PC-9 (cell line): ENCODE measurements around the gene STAP2. TPM values are rescaled to one million over a fixed set of nuclear protein-coding genes. Genes with fewer than 3 reads are reported as not detected.
"Not testable (repeated sequence)": the region's sequence is repeated elsewhere in the genome, so short reads cannot be mapped to it uniquely, and the experiment has no call there.

Experiments
- BruUV-seq: library from RNA; stranded (reverse); fragments of 400-500 nt; replicated peaks from 2 replicates; lab custom pipeline; 2021; lab: Mats Ljungman, UMichigan
- CTCF ChIA-PET: fragments of 300-600 bp; sonication (Branson Sonifier 250); formaldehyde crosslinking; loops from one replicate; lab custom pipeline; 2022; ENCODE audit warnings: antibody characterized with exemption; lab: Charles Lee
- POLR2A ChIA-PET: fragments of 300-600 bp; sonication (Branson Sonifier 250); formaldehyde crosslinking; loops from one replicate; lab custom pipeline; 2022; ENCODE audit warnings: antibody characterized with exemption; ENCODE audit not compliant: unreplicated experiment; lab: Charles Lee
- DNase-seq, 2 experiments: peaks; one replicate each; pipeline versions ENCODE4 v3.0.0 to v3.0.0-alpha.2; 2015 to 2022; ENCODE audit warnings: mixed read lengths in 1 of 2
- H2AFZ ChIP-seq: fragments of 200-600 bp; sonication (generic); 2 replicates; pipeline ENCODE4 v1.8.1; 2017; ENCODE audit warnings: antibody characterized with exemption
- H3F3A ChIP-seq: fragments of 200-600 bp; sonication (generic); 2 replicates; pipeline ENCODE4 v1.8.1; 2017; ENCODE audit warnings: antibody characterized with exemption, mild to moderate bottlenecking, low read depth; ENCODE audit not compliant: insufficient read depth
- H3K27ac ChIP-seq: fragments of 200-600 bp; sonication (generic); 2 replicates; pipeline ENCODE4 v1.6.1; 2016; ENCODE audit warnings: mixed run types
- H3K27me3 ChIP-seq: fragments of 200-600 bp; sonication (generic); 2 replicates; pipeline ENCODE4 v1.6.1; 2016; ENCODE audit warnings: low read depth, mixed run types; ENCODE audit not compliant: insufficient read depth
- H3K36me3 ChIP-seq: fragments of 200-600 bp; sonication (generic); 2 replicates; pipeline ENCODE4 v1.6.1; 2016; ENCODE audit warnings: low read depth, mixed run types
- H3K4me1 ChIP-seq: fragments of 200-600 bp; sonication (generic); replicated peaks from 2 replicates; pipeline ENCODE4 v1.6.1; 2016; ENCODE audit warnings: mixed run types; ENCODE audit not compliant: insufficient read depth
- H3K4me2 ChIP-seq: fragments of 200-600 bp; sonication (generic); 2 replicates; pipeline ENCODE4 v1.6.1; 2017; ENCODE audit warnings: mixed run types
- H3K4me3 ChIP-seq: fragments of 200-600 bp; sonication (generic); 2 replicates; pipeline ENCODE4 v1.6.1; 2016; ENCODE audit warnings: mixed run types
- H3K79me2 ChIP-seq: fragments of 200-600 bp; sonication (generic); 2 replicates; pipeline ENCODE4 v1.6.1; 2017; ENCODE audit warnings: low read depth, mixed run types
- H3K9me2 ChIP-seq: fragments of 200-600 bp; sonication (generic); 2 replicates; pipeline ENCODE4 v1.8.1; 2017; ENCODE audit warnings: mild to moderate bottlenecking; ENCODE audit not compliant: insufficient read depth
- H3K9me3 ChIP-seq: fragments of 200-600 bp; sonication (generic); 2 replicates; pipeline ENCODE4 v1.8.1; 2016; ENCODE audit warnings: low read depth; ENCODE audit not compliant: insufficient read depth
- H4K20me1 ChIP-seq: fragments of 200-600 bp; sonication (generic); 2 replicates; pipeline ENCODE4 v1.8.1; 2017; ENCODE audit not compliant: insufficient read depth
- EZH2 ChIP-seq: fragments of 200-600 bp; sonication (generic); IDR thresholded peaks from 2 replicates; pipeline ENCODE4 v1.8.0; 2017; ENCODE audit warnings: antibody characterized with exemption, low read depth
- intact Hi-C: fragments of 100-400 bp; cut with micrococcal nuclease; formaldehyde crosslinking; loops from one replicate; pipeline ENCODE4 v1.10.0; 2022; ENCODE audit not compliant: unreplicated experiment
- total RNA-seq: library from RNA; stranded (reverse); gene quantifications from 2 replicates; pipeline ENCODE4 v1.2.3, GENCODE V29; 2021
- TF ChIP-seq, protein P1 (sequence below): fragments of 200-600 bp; sonication (generic); conservative IDR thresholded peaks from 2 replicates; pipeline ENCODE4 v1.6.1; 2017; ENCODE audit warnings: mixed run types, antibody characterized with exemption, mild to moderate bottlenecking, moderate library complexity

The STAP2 gene
- total RNA-seq, 1 experiment from 2014 or later = 29.8 TPM

DNA sequence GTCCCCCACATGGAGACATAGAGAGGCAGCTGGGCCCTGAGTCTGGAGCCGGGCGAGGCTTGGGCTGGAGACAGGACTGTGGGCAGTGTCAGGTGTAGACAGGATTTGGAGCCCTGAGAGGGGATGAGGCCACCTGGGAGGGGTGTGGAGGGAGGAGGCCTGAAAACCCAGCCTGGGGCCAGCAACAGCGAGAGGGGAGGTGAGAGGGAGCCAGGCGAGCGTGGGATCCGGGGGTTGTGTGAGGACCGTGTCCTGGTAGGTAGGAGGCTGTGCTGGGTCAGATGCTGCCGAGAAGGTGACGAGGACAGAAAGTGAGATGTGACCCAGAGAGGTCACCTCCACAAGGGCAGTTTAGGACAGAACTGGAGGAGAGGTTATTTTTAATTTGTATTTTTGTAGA lies 12.1 kb upstream of the STAP2 start:
- H3K9me3 ChIP-seq = no peaks in the 10 kb centered on the region
- H3K79me2 ChIP-seq = no peaks in the 10 kb centered on the region
- no peaks in the 10 kb centered on the region for H3K9me2 ChIP-seq
- CTCF ChIA-PET = no interaction called here
- H2AFZ ChIP-seq = no peak overlapping the region
- H3K27me3 ChIP-seq = no peaks in the 10 kb centered on the region
- no peak overlapping the region for H3K4me3 ChIP-seq
- BruUV-seq = no TSS peak
- DNase-seq = no peak
- H3K36me3 ChIP-seq = no peaks in the 10 kb centered on the region
- TF ChIP-seq, protein P1, sequence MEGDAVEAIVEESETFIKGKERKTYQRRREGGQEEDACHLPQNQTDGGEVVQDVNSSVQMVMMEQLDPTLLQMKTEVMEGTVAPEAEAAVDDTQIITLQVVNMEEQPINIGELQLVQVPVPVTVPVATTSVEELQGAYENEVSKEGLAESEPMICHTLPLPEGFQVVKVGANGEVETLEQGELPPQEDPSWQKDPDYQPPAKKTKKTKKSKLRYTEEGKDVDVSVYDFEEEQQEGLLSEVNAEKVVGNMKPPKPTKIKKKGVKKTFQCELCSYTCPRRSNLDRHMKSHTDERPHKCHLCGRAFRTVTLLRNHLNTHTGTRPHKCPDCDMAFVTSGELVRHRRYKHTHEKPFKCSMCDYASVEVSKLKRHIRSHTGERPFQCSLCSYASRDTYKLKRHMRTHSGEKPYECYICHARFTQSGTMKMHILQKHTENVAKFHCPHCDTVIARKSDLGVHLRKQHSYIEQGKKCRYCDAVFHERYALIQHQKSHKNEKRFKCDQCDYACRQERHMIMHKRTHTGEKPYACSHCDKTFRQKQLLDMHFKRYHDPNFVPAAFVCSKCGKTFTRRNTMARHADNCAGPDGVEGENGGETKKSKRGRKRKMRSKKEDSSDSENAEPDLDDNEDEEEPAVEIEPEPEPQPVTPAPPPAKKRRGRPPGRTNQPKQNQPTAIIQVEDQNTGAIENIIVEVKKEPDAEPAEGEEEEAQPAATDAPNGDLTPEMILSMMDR = no peak
- TF ChIP-seq EZH2 = no peak
- no peak overlapping the region for H3K27ac ChIP-seq
- POLR2A ChIA-PET = no interaction called here
- no peaks in the 10 kb centered on the region for H4K20me1 ChIP-seq
- intact Hi-C loops = no loop called here
- peaks cover 3% of the 10 kb centered on the region; the same call in 1 of the 2 replicates for H3F3A ChIP-seq
- H3K4me1 ChIP-seq = no peaks in the 10 kb centered on the region
- no peak overlapping the region for H3K4me2 ChIP-seq

GRCh38 chr19:4350111-4350510 lies 11.5 kb upstream of the STAP2 start:
- no peaks in the 10 kb centered on the region for H3K79me2 ChIP-seq
- intact Hi-C loops = no loop called here
- CTCF ChIA-PET = no interaction called here

DNA sequence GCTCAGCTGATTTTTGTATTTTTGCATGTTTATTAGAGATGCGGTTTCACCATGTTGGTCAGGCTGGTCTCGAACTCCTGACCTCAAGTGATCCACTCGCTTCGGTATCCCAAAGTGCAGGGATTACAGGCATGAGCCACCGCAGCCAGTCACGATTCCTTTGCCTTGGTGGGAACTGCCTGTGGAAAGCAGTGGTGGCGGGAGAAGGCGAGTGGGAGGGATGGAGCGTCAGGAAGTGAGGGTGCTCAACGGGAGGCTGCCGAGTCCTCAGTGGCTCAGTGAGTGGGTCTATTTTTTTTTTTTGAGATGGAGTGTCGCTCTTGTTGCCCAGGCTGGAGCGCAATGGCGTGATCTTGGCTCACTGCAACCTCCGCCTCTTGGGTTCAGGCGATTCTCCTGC lies 10.6 kb upstream of the STAP2 start:
- intact Hi-C loops, H3K4me2 ChIP-seq, H3K79me2 ChIP-seq, H3K27me3 ChIP-seq, H3F3A ChIP-seq, H3K9me3 ChIP-seq, H3K27ac ChIP-seq, H3K4me3 ChIP-seq, BruUV-seq, DNase-seq, POLR2A ChIA-PET, H4K20me1 ChIP-seq, H3K36me3 ChIP-seq, H3K9me2 ChIP-seq, H3K4me1 ChIP-seq, H2AFZ ChIP-seq, CTCF ChIA-PET: not testable (repeated sequence)

More at GRCh38 chr19:4350111-4350510, 11.5 kb upstream of the STAP2 start:
- Histone ChIP-seq H3K4me1 (no peaks in the 10 kb centered on the region), H3K9me3 (no peaks in the 10 kb centered on the region), H3K9me2 (no peaks in the 10 kb centered on the region), H3K36me3 (no peaks in the 10 kb centered on the region), H3K4me2 (no peak overlapping the region), H3K27ac (no peak overlapping the region), H2AFZ (no peak overlapping the region), H3K4me3 (no peak overlapping the region), H4K20me1 (no peaks in the 10 kb centered on the region), H3F3A (peaks cover 3% of the 10 kb centered on the region; the same call in 1 of the 2 replicates), H3K27me3 (no peaks in the 10 kb centered on the region)
- POLR2A ChIA-PET = no interaction called here
- no TSS peak for BruUV-seq
- no peak for TF ChIP-seq EZH2
- no peak for DNase-seq

DNA sequence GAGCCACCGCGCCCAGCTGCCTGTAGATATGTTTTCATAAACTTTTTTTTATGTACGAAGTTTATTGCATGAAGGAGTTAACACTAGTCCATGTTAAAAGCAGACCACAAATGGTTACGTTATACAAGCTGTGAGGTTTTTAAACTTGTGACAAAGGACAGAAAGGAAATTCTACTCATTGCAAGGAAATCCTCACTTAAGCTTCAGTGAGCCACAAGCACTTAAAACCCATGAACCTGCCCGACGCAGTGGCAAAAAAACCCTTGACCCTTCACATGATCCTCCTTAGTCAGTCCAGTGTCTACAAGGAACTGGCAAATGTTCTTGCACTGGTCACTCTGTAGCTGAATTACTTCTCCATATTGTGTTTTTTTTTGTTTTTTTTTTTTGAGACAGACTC lies 8.9 kb upstream of the STAP2 start:
- Histone ChIP-seq H3K4me1 (no peaks in the 10 kb centered on the region), H4K20me1 (no peaks in the 10 kb centered on the region), H3K36me3 (no peaks in the 10 kb centered on the region), H3K27ac (no peak overlapping the region), H3K79me2 (no peaks in the 10 kb centered on the region), H3K9me2 (no peaks in the 10 kb centered on the region), H3K27me3 (no peaks in the 10 kb centered on the region), H3K4me3 (no peak overlapping the region), H2AFZ (no peak overlapping the region), H3F3A (peaks cover 3% of the 10 kb centered on the region; the same call in 1 of the 2 replicates), H3K4me2 (no peak overlapping the region), H3K9me3 (no peaks in the 10 kb centered on the region)
- ChIA-PET CTCF (no interaction called here), POLR2A (interaction anchor here (0.6 kb wide), 1 partner anchor 187 kb away, joined by 7 read pairs; no protein-coding TSS in a partner anchor)
- BruUV-seq = no TSS peak
- DNase-seq = no peak
- intact Hi-C loops = no loop called here
- TF ChIP-seq, protein P1 = no peak
- TF ChIP-seq EZH2 = no peak
